ENCODE data around the gene NT5DC1.

Gene NT5DC1

GRCh38 chr6:116223355-116223754 lies 122.7 kb downstream of the NT5DC1 start:
- TF ChIP-seq, protein P1, sequence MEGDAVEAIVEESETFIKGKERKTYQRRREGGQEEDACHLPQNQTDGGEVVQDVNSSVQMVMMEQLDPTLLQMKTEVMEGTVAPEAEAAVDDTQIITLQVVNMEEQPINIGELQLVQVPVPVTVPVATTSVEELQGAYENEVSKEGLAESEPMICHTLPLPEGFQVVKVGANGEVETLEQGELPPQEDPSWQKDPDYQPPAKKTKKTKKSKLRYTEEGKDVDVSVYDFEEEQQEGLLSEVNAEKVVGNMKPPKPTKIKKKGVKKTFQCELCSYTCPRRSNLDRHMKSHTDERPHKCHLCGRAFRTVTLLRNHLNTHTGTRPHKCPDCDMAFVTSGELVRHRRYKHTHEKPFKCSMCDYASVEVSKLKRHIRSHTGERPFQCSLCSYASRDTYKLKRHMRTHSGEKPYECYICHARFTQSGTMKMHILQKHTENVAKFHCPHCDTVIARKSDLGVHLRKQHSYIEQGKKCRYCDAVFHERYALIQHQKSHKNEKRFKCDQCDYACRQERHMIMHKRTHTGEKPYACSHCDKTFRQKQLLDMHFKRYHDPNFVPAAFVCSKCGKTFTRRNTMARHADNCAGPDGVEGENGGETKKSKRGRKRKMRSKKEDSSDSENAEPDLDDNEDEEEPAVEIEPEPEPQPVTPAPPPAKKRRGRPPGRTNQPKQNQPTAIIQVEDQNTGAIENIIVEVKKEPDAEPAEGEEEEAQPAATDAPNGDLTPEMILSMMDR (IDR thresholded peaks at IDR 0.05), result no peak
- Histone ChIP-seq H3K4me1 (ENCODE audit: control insufficient read depth in 1 of 2, insufficient read depth in 1 of 2, low read depth in 1 of 2, low read length in 1 of 2) (peaks cover 0 to 5% of the 10 kb centered on the region in 2 experiments), H3K27me3 (no peaks in the 10 kb centered on the region), H3K9me3 (no peaks in the 10 kb centered on the region), H3K27ac (no peak overlapping the region), H3K36me3 (no peaks in the 10 kb centered on the region), H3K4me3 (ENCODE audit: low read depth in 1 of 2, low read length in 1 of 2) (no peak overlapping the region)

DNA sequence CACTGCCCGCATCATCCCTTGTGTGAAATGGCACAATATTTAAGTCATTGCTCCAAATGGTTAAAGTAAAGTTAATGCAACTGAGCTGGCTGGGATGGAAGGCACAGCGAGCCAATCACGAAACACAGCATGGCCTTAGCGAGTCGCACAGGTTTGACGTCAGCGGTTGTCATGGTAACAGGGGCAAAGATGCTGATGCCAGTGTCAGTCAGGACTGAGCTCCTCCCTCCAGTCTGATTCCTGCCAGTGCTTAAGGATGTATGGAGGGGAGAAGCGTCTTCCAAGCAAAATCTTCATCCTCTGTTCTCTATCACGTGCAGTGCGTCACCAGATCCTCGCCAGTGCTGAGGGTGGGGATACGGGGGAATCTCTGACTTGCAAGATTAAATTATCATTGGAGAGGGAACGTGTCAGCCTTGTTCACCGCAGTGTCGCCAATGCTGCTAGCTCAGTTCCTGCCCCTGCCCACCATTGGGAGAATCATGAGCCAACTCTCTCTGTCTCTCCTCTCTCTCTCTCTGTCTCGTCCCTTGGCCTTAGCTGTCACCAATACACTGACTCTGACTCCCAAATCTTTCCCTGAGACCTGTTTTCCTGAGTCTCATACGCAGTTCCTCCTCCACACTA lies 128.7 kb downstream of the NT5DC1 start:
- TF ChIP-seq, protein P1 (IDR thresholded peaks at IDR 0.05), result no peak
- no peak overlapping the region for H3K4me3 ChIP-seq (ENCODE audit: low read depth in 1 of 2, low read length in 1 of 2)

DNA sequence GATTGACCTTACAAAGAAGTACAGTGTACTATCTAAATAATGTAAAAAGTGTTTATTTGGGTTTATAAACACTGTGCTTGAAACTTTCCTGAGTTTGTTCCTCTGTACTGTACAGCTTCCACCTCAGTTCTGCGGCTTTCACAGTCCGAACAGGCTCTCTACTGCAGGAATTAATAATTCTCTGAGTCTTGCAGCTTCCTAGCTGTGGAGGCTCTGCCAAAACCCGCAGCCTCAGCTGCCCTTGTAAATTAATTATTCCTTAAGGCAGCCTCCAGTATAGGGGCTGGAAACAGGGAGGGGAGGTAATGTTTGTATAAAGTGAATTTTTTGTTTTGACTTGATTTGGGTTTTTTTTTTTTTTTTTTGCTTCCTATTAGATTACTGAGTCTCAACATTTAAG lies 134.0 kb downstream of the NT5DC1 start:
- no peak overlapping the region for H3K4me3 ChIP-seq (ENCODE audit: low read depth in 1 of 2, low read length in 1 of 2)
- no peaks in the 10 kb centered on the region for H3K27me3 ChIP-seq
- H3K27ac ChIP-seq, result no peak overlapping the region
- no peaks in the 10 kb centered on the region for H3K9me3 ChIP-seq
- peaks cover 8 to 18% of the 10 kb centered on the region in 2 experiments for H3K4me1 ChIP-seq (ENCODE audit: control insufficient read depth in 1 of 2, insufficient read depth in 1 of 2, low read depth in 1 of 2, low read length in 1 of 2)
- TF ChIP-seq, protein P1 (IDR thresholded peaks at IDR 0.05), result no peak
- H3K36me3 ChIP-seq, result peaks cover 5% of the 10 kb centered on the region

More for the DNA sequence above, 128.7 kb downstream of the NT5DC1 start:
- Histone ChIP-seq H3K36me3 (peaks cover 10% of the 10 kb centered on the region), H3K4me1 (ENCODE audit: control insufficient read depth in 1 of 2, insufficient read depth in 1 of 2, low read depth in 1 of 2, low read length in 1 of 2) (peaks cover 0 to 5% of the 10 kb centered on the region in 2 experiments), H3K27me3 (no peaks in the 10 kb centered on the region), H3K27ac (no peak overlapping the region), H3K9me3 (no peaks in the 10 kb centered on the region)

- peaks cover 3% of the 10 kb centered on the region for H3K36me3 ChIP-seq
- H3K27ac ChIP-seq, result peak overlapping the region; percentile 67
- no peak overlapping the region for H3K4me3 ChIP-seq (ENCODE audit: low read depth in 1 of 2, low read length in 1 of 2)
- peaks cover 8 to 18% of the 10 kb centered on the region in 2 experiments for H3K4me1 ChIP-seq (ENCODE audit: control insufficient read depth in 1 of 2, insufficient read depth in 1 of 2, low read depth in 1 of 2, low read length in 1 of 2)
- H3K9me3 ChIP-seq, result no peaks in the 10 kb centered on the region
- TF ChIP-seq, protein P1 (IDR thresholded peaks at IDR 0.05), result no peak
- H3K27me3 ChIP-seq, result no peaks in the 10 kb centered on the region
Measured at GRCh38 chr6:116238083-116238482, 137.4 kb downstream of the NT5DC1 start.

DNA sequence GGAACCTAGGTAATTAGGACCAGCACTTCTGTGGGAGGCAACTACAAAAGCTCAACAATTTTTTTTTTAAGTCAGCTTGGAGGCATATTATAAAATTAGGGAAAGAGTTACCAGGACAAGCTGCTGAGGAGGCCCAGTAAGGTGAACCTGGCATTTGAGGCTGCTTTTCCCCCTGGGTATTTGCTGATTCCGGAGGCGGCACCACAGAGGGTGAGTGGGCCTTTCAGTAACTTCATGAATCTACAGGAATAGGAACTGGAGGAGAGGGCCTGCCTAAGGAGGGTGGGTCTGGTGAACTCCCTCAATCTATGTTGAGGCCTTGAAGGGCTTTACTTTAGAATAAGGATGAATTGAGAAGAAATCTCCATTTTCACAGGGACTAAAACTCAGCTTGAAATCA lies 138.6 kb downstream of the NT5DC1 start:
- H3K36me3 ChIP-seq, result peaks cover 5% of the 10 kb centered on the region
- TF ChIP-seq, protein P1 (IDR thresholded peaks at IDR 0.05), result no peak
- H3K9me3 ChIP-seq, result no peaks in the 10 kb centered on the region
- peaks cover 8 to 18% of the 10 kb centered on the region in 2 experiments for H3K4me1 ChIP-seq (ENCODE audit: control insufficient read depth in 1 of 2, insufficient read depth in 1 of 2, low read depth in 1 of 2, low read length in 1 of 2)
- H3K4me3 ChIP-seq (ENCODE audit: low read depth in 1 of 2, low read length in 1 of 2), result no peak overlapping the region
- H3K27me3 ChIP-seq, result no peaks in the 10 kb centered on the region
- H3K27ac ChIP-seq, result no peak overlapping the region

Measured in neutrophil (primary cell).